Inflammatory macrophage treated with lipopolysaccharide for 1 hour (primary cell): Measurements from ENCODE around the gene ZNF730.
"Not testable (repeated sequence)": the region's sequence is repeated elsewhere in the genome, so short reads cannot be mapped to it uniquely, and the experiment has no call there.

Source experiments
- DNase-seq, 2 donors: peaks; one replicate each; pipeline ENCODE4 v3.0.0-alpha.2; 2020 to 2022

ZNF730 gene

GRCh38 chr19:23116802-23117571, at the start of gene ZNF730:
Gene ZNF730, plus strand, starts transcription at chr19:23117025. Its CDS starts 149 bp downstream, at chr19:23117174.
- DNase-seq, result peak; percentile 49 to 68

GRCh38 chr19:23070353-23071146, 46.3 kb upstream of the ZNF730 start:
- peak in 1 of 2 donors; percentile 1 for DNase-seq

GRCh38 chr19:23071147-23071511, 45.7 kb upstream of the ZNF730 start:
- DNase-seq, result no peak

- DNase-seq, result peak; percentile 5 to 10
These were observed 41.6 kb upstream of the ZNF730 start for GRCh38 chr19:23075031-23075733.

- DNase-seq, result not testable (repeated sequence)
These were observed 39.0 kb upstream of the ZNF730 start for GRCh38 chr19:23077776-23078175.

- no peak for DNase-seq
These were observed 23.0 kb upstream of the ZNF730 start for GRCh38 chr19:23093832-23094231.

- no peak for DNase-seq
These were observed 21.4 kb upstream of the ZNF730 start for GRCh38 chr19:23095418-23095817.

- no peak for DNase-seq
These were observed 18.5 kb upstream of the ZNF730 start for GRCh38 chr19:23098286-23098685.

GRCh38 chr19:23098988-23099387, 17.8 kb upstream of the ZNF730 start:
- no peak for DNase-seq

GRCh38 chr19:23099966-23100365, 16.9 kb upstream of the ZNF730 start:
- no peak for DNase-seq

- no peak for DNase-seq
These were observed 15.6 kb upstream of the ZNF730 start for GRCh38 chr19:23101241-23101640.

- DNase-seq, result no peak
These were observed 1.6 kb downstream of the ZNF730 start for GRCh38 chr19:23118400-23118799.

- not testable (repeated sequence) for DNase-seq
These were observed 17.4 kb downstream of the ZNF730 start for GRCh38 chr19:23134211-23134610.

- no peak for DNase-seq
These were observed 29.0 kb downstream of the ZNF730 start for GRCh38 chr19:23145617-23146415.

- no peak for DNase-seq
These were observed 43.9 kb downstream of the ZNF730 start for GRCh38 chr19:23160766-23161165.

- DNase-seq, result not testable (repeated sequence)
These were observed 51.5 kb downstream of the ZNF730 start for GRCh38 chr19:23168286-23168685.

GRCh38 chr19:23183251-23183650, 66.4 kb downstream of the ZNF730 start:
- no peak for DNase-seq

- DNase-seq, result no peak
These were observed 73.5 kb downstream of the ZNF730 start for GRCh38 chr19:23190341-23190740.
